IPS-NIHi7 (cell line): ENCODE measurements around the gene RHOC.
A peak's percentile ranks its signal among the peaks of the same experiment; 100 is the strongest.
"Not testable (repeated sequence)": the region's sequence is repeated elsewhere in the genome, so short reads cannot be mapped to it uniquely, and the experiment has no call there.

Experiments
- DNase-seq: peaks from one replicate; pipeline ENCODE4 v3.0.0; 2012; ENCODE audit warnings: mixed read lengths; ENCODE audit errors: extremely low spot score

Gene RHOC

GRCh38 chr1:112706505-112707220 lies at the start of gene RHOC:
Gene RHOC (minus strand): TSS chr1:112707127. CDS start chr1:112703799, 3,328 bp downstream.
- DNase-seq: peak; percentile 74

- DNase-seq: no peak
Observed at GRCh38 chr1:112754116-112754628, 47.2 kb upstream of the RHOC start.

DNA sequence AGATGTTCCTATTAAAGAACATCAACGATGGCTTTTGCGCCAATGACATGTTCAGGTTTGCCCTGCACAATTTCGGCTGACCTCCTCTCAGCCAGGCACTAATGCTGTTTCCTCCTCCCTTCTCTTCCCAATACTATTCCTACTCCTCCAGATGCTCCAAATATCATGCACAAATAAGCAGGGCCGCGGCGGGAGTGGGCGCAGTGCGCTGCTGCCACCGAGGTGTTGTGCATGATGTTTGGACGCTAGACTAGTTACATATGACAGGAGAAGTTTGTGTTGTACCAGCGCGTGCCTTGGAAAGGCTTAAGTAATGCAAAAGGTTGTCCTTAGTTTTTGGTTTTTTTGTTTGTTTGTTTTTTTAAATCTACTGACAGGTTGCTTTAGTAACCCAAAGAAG lies 41.5 kb upstream of the RHOC start:
- DNase-seq: no peak

DNA sequence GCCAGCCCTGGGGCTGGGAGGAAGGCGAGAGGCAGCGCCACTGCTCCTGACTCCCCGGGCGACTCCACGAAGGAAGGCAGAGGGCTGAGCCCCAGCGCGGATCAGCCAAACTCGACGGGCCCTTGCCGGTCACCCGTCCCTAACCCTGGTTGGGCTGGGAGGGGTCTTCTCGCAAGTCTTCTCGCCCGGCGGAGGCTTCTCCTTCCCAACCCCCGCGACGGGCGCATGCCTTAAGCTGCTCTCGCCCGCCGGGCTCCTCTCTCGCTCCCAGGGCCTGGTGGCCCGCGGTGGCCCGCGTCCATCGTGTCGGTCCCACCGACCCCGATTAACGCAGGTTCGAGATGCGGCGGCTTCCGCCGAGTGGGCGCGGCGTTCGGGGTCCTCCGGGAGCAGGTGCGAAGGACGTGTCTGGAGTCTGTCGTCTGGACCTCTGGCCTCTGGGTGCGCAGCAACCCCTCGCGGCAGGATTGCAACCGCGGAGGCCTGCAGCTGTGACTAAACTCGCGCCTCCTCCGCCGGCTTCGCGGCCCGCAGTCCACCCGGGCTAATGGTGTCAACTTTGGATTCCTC lies 37.2 kb upstream of the RHOC start:
- DNase-seq: peak; percentile 73

GRCh38 chr1:112743174-112744008 lies 36.5 kb upstream of the RHOC start:
- DNase-seq: peak; percentile 73

DNA sequence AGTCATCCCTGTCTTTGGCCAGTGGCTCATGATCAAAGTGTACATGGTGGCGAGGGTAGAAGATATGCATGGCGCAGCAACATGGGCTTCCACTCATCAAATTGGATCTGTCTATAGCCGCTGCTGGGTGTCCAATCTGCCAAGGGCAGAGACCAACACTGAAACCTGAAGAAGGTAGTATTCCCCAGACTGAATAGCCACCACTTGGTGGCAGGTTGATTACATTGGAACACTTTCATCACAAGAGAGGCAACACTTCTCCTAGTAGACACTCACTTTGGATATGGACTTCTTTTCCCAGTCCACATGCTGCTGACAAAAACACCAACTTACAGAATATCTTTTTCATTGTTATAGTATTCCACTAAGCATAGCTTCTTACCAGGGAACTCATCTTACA lies 30.6 kb upstream of the RHOC start:
- DNase-seq: no peak

- DNase-seq: no peak
Observed at GRCh38 chr1:112735752-112736151, 28.8 kb upstream of the RHOC start.

GRCh38 chr1:112731451-112731850 lies 24.5 kb upstream of the RHOC start:
- no peak for DNase-seq

DNA sequence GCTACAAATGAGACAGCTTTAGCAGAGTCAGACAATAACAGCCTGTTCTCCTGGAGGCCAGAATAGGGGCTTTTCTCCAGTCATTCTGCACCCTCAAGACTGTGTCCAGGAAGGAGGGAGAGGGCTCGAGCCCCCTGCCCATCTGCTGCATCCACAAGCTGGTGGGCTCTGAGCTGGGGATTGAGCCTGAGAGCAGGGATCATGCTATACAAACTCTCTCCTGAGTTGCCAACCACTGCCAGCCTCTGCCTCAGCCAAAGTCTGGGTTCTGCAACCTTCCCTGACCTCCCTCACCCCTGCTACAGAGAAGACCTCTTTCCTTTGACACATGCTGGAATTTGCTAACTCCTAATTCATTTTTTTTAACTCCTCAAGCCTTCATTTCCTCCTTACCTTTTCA lies 23.0 kb upstream of the RHOC start:
- DNase-seq: no peak

- DNase-seq: not testable (repeated sequence)
Observed at GRCh38 chr1:112729011-112729410, 22.1 kb upstream of the RHOC start.

GRCh38 chr1:112728306-112728971 lies 21.5 kb upstream of the RHOC start:
- not testable (repeated sequence) for DNase-seq

- DNase-seq: no peak
Observed at GRCh38 chr1:112727716-112728115, 20.8 kb upstream of the RHOC start.

DNA sequence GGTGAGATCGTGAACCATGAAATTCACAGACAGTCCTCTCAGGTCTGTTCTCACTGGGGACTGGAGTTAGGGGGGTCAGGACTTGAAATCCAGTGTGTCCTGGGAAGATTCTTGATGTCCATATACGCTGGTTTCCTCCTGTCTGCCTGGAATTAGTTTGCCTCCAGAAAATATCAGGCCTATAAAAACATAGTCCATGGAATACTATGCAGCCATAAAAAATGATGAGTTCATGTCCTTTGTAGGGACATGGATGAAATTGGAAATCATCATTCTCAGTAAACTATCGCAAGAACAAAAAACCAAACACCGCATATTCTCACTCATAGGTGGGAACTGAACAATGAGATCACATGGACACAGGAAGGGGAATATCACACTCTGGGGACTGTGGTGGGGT lies 17.3 kb upstream of the RHOC start:
- DNase-seq: not testable (repeated sequence)

DNA sequence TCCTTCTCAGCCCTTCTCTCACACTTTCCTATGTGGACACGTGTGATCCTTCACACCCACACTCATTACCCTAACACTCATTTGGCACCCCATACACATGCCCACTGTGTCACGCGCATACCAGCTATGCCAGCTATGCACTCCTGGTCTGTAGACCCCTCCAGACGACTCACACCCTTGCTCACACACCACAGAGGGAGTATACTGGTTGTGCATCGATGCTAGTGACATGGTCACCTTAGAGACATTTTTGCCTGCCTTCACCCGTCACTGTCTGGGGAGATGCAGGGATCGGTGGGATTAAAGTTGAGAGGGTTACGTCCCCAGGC lies 16.5 kb upstream of the RHOC start:
- no peak for DNase-seq

DNA sequence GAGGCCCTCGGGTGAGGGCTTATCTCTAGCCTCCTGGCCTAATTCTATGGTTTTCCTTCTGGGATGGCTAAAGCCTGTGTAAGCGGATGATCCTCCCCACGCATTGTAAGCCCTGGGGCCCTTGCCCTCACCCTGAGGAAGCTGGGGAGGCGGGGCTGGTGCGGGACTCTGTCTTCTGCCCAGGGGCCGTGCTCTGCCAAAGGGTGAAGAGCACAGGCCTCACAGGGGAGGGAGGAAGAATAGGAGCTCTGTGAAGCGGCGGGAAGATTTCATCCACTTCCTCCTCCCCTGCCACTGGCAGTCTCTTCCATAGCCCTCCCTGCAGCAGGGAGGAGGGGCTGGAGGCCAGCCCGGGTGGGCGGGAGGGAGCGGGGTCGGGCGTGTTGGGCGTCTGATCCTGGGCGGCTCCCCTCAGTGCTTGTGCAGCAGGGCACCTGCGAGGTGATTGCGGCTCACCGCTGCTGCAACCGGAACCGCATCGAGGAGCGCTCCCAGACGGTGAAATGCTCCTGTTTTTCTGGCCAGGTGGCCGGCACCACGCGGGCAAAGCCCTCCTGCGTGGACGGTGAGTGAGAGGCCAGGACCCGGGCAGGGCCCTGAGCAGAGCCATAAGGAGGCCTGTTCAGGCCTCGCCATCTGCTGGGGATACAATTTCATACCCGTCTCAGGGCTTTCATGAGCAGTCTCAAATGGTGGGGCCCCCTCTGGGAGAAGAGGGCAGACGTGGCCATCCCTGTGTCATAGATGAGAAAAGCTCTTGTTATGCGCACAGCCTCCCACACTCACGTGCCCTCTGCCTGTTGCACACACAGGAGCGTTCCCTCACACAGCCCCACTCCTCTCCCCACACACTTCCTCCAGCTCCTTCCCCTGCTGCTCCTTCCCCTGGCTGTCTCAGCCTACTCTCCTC lies 15.9 kb upstream of the RHOC start:
- DNase-seq: peak; percentile 51

DNA sequence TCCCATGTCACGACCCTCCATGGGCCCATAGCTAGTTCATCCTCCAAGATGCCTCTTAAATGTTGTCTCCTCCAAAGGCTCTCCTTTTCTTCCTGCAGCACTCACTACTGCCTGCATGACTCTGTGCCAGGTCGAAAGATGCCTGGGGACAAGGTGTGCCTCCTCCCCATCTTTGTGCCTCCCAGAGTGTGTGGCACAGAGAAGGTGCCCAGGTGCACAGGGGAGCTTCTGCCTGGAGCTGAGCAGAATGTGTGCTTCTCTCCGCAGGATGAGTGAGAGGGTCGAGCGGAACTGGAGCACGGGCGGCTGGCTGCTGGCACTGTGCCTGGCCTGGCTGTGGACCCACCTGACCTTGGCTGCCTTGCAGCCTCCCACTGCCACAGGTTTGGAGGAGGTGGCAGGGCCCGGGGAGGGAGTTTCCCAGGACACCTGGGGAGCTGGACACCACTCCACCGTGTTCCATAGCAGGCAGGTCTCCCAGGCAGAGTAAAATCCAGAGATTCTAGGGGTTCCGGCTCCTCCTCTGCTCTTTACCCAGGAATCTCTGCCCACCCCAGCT lies 15.1 kb upstream of the RHOC start:
- no peak for DNase-seq

DNA sequence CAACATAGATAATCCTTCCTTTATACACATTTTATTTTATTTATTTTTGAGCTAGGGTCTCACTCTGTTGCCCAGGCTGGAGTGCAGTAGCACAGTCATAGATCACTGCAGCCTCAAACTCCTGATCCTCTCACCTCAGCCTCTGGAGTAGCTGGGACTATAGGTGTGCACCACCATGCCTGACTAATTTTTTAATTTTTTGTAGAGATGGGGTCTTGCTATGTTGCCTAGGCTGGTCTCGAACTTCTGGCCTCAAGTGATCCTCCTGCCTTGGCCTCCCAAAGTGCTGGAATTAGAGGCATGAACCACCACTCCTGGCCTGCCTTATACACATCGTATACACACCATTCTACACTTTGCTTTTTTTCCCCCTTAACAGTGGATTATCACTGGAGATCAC lies 14.4 kb upstream of the RHOC start:
- DNase-seq: not testable (repeated sequence)

- no peak for DNase-seq
Observed at GRCh38 chr1:112720800-112721199, 13.9 kb upstream of the RHOC start.

- no peak for DNase-seq
Observed at GRCh38 chr1:112719706-112720105, 12.8 kb upstream of the RHOC start.

DNA sequence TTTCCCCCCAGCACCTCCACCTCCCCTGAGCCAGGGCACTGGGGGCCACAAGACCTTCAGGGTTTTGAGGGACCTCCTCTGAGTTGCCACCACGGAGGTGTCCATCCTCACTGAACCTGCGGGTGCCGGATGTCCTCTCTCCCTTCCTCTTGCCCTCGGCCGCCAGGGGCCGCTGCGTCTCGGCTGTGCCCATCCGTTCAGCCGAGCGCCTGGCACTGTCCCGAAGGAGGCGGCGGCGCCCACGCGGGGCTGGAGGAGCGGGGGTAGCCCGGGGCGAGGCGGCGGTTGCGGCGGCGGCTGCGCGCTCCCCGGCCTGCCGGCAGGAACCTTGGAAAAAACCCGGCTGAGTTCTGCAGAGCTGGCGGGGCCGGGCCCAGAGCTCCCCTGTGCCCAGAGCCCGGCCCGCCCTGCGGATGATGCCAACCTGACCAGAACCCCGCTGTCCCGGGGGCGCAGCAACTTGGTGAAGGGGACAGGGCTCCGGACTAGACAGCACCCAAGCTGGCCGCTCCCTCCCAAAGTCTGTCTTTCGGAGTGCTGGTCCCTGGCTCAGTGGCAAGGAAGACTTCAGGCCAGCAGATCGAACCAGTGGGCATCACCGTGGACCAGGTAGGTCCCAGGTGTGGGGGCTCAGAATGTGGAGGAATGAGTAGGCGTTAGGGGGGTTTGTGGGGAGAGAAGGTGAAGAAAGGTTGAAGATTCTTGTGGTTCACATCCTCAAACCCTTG lies 11.9 kb upstream of the RHOC start:
- peak; percentile 76 for DNase-seq
